ENCODE results near the gene RC3H1.
"Not testable (repeated sequence)": the region's sequence is repeated elsewhere in the genome, so short reads cannot be mapped to it uniquely, and the experiment has no call there.

Gene RC3H1

DNA sequence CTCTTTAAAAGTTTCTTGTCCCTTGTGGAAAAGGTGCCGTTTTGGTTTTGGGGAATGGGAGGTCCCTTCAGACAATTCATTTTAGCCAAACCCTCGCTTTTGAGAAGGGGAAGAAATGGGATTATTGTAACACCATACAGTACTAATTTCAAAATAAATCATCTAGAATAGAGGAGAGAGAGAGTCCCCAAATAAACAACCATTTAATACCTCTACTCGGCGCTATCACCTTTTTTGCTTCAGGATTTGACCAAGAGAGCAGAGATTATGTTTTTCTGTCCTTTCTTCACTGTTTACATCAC is 770 bp upstream of the RC3H1 start:
- no peak for DNase-seq (ENCODE audit: low spot score)

DNA sequence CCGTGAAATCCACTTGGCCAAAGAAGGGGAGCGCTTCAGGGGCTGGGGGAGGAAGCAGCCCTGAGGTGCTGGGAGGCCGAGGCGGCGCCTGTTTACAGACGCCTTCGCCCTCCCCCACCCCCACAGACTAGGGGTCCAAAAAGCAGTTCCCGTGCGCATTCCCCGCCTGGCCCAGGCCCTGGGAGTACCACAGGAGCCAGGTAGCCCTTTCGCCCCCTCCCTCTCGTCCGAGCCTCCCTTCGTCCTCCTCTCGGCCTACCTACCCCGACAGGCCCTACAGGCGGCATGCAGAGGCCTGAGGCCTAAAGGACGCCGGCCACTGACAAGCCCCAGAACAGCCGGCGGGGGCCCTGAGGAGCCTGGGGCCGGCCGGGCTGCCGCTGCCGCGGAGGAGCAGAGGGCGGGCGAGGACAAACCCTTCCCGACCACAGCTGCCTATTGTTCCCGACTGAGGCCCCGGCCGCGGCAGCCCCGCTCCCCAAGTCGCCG is 522 bp downstream of the RC3H1 start:
- DNase-seq (ENCODE audit: low spot score), result peak; percentile 53

DNA sequence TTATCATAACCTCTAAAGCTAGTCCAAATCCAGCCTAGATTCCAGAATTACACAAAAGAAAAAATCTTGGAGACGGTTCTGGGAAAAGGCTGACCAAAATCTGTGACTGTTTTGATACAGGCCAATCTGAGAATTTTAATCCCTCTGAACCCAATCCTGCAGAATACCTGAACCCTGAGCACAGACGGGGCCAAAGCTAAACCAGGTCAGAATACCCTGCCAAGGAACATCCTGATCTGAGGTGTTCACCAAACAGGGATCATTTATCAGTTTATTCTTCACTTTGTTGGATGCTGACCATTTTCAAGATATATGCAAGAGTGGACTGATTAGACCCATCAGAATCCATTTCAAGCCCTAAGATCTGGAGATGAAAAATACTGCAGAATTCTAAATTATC is 3.6 kb downstream of the RC3H1 start:
- no peak for DNase-seq (ENCODE audit: low spot score)

DNA sequence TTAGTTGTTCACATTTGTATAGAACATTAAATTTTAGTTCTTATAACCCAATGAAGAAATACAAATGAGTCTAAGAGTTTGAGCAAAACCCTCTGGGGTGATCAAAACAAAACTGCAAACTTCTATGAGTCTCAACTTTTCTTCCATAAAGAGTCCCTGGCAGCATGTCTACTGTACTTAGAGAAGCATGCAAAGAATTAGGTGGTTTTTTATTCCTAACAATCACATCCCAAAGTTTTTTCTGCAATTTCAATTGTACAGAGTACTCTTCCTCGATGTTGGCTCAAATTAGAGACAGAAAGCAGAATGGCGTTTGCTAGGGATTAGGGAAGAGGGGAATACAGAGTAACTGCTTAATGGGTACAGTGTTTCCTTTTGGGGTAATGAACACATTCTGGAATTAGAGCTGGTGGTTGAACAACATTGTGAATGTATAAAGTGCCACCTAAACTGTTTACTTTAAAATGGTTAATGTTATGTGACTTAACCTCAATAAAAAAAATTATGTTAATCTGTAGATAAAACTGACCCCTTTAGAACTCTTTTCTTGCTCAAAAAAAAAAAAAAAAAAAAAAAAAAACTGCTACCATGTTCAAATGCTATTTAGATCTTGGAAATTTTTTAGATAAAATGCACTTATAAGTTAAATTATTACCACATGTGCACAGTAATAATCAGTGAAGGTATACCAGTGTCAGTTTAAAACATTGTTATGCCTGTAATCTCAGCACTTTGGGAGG is 4.8 kb downstream of the RC3H1 start:
- no peak for DNase-seq (ENCODE audit: low spot score)

DNA sequence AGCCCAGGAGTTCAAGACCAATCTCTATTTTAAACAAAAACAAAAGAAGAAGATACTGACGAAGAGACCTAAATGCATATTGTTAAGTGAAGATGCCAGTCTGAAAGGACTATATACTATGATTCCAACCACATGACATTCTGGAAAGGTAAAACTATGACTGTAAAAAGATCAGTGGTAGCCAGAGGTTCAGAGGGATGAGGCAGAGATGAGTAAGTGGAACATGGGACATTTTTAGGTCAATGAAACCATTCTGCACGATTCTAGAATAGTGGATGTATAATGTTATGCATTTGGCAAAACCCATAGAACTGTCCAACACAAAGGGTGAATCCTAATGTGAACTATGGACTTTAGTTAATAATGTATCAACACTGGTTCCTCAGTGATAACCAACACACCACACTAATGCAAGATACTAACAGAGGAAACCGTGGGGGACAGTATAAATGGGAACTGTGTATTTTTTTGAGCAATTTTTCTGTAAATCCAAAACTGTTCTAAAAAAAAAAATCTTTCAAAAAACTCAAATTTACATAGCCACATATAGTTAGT is 8.2 kb downstream of the RC3H1 start:
- DNase-seq (ENCODE audit: low spot score), result no peak

DNA sequence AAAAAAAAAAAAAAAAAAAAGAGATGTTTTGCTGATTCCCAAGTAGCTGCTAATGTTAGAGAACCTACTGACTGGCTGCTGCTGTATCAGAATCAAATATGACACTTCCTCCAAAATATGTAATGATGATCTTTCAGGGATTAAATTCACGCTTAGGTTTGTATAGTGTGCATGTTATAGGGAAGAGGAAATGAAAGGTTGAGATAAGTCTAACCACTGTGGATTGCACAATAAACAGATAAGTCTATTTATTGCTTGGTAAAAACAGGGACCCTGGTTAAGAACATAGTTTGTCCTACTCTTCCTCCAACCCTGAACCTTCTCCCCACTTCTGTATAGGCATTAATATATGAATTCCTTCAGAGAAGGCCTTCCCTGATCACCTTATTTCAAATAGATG is 13.2 kb downstream of the RC3H1 start:
- no peak for DNase-seq (ENCODE audit: low spot score)

DNA sequence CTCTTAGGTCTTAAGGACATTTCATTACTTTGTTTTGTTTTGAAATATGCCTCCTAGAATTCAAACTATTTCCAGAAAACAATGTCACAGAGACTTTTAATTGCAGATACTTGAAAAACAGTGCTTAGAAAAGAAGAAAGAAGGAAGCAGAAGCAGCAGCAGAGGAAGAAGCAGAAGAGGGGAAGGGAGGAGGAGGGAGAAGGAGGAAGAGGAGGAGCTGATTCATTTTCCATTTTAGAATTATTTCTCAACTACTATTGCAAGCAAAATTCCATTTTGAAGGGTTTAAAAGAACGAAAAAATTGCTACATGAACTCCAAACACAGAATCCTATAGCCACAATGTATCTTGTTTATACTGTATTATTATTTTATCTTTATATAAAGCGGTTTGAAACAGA is 13.9 kb downstream of the RC3H1 start:
- no peak for DNase-seq (ENCODE audit: low spot score)

DNA sequence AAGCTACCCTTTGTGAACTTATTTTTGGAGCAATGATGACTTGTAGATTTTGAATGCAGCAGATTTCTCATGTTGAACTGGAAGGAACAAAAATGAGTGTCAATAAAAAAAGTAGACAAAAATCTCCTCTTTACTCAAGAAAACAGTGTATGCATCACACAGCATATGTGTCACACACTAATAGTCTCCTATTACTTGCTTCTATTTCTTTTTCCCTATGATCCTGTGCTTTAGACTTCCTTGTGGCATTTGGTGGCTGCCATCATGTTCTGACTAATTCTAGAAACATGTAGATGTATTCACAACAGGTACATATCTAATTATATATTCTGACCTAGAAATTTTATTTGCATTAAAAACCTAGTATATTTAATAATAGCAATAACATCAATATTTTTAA is 14.3 kb downstream of the RC3H1 start:
- DNase-seq (ENCODE audit: low spot score), result no peak

DNA sequence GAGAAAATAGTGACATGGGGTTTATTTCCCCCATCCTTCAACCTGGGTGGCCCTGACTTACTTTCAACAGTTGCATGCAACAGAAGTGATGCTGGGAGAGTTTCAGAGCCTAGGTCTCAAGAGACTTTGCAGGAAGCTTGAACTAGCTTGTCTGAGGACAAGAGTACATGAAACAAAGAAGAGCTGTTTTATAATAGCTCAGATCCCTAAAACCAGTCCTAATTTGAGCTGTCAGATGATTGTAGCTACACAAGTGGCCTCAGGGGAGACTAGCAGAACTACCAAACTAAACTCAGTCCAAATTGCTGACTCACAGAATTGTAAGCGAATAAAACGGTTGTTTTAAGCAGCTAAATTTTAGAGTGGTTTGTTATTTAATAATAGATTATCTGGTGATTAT is 17.1 kb downstream of the RC3H1 start:
- no peak for DNase-seq (ENCODE audit: low spot score)

DNA sequence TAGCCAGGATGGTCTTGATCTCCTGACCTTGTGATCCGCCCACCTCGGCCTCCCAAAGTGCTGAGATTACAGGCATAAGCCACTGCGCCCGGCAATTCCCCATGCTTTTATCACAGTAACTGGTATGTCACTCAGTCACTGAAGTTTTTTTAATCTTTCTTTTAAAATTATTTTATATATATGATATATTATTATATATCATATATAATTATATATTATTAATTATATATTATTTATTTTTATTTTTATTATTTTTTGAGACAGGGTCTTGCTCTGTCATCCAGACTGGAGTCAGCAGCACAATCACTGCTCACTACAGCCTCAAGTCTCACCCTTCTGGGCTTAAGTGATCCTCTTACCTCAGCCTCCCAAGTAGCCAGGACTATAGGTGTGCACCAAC is 18.3 kb downstream of the RC3H1 start:
- no peak for DNase-seq (ENCODE audit: low spot score)

DNA sequence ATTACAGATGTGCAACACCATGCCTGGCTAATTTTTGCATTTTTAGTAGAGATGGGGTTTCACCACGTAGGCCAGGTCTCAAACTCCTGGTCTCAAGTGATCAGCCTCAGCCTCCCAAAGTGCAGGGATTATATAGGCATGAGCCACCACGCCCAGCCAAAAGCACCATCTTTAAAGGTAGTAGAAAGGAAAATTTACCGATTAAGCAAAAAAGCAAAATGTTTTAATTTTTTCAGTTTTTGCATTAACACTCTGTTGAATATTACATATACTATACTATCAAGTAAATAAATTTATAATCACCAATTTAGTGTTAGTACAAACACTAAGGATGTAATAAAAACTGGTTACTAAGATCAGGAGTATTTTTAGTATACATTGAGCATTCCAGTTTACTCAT is 20.6 kb downstream of the RC3H1 start:
- no peak for DNase-seq (ENCODE audit: low spot score)

DNA sequence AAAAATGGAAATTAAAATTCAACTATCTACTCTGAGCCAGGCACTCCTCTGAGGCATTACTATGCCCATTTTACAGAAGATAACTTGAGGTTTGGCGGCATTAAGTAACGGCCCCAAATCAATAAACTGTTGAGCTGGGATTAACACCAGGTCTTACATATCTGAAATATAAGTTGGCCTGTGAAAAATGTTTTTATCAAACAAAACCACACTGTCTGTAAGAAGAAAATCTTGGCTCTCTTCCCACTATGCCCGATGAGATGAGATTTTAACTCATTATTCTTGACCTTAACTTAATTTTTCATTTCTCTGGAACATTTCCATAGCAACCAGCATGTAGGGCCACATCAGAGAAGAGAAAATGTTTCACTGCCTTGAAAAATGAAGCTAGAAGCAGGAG is 21.8 kb downstream of the RC3H1 start:
- peak; percentile 21 for DNase-seq (ENCODE audit: low spot score)

DNA sequence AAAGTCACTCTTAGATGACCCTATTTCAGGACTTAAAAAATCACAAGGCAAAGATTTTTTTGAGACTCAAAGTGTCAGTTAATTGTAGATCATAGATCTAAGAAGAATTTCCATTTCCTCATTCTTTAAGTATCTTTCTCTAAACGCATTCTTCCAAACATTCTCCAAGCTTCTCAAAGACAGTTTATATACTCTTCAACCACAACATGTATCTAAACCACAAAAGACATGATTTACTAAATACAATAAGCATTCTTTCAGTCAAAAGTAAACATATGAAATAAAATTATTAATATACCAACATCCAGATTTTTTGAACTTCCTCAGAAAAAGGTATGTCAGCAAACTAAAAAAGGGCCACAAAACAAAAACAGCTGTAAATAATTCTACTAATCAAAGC is 24.4 kb downstream of the RC3H1 start:
- no peak for DNase-seq (ENCODE audit: low spot score)

DNA sequence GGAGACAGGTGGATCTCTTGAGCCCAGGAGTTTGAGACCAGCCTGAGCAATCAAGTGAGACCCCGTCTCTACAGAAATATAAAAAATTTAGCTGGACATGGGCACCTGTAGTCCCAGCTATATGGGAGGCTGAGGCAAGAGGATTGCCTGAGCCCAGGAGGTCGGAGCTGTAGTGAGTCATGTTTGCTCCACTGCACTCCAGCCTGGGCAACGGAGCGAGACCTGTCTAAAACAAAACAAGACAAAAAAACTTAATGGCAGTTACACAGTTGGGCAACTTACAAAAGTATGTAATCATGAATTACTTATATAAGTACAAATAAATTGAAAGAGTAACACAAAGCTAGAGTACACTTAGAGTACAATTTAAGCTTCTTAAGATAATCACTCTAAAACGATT is 25.2 kb downstream of the RC3H1 start:
- DNase-seq (ENCODE audit: low spot score), result no peak

DNA sequence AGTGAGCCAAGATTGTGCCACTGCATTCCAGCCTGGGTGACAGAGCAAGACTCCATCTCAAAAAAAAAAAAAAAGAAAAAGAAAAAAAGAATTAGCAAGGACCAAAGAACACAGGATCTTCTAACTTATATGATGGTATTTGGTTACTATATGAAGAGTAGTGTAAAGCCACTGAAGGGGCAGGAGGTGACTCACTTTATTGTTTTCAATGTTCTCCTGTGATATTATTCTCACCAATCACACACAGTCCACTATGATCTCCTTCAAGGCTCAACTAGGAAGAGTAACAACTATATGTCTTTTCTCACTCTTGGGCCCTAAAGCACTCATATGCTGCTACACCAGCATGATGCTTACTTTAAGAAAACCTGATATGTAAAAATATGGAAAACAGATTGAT is 26.7 kb downstream of the RC3H1 start:
- no peak for DNase-seq (ENCODE audit: low spot score)

DNA sequence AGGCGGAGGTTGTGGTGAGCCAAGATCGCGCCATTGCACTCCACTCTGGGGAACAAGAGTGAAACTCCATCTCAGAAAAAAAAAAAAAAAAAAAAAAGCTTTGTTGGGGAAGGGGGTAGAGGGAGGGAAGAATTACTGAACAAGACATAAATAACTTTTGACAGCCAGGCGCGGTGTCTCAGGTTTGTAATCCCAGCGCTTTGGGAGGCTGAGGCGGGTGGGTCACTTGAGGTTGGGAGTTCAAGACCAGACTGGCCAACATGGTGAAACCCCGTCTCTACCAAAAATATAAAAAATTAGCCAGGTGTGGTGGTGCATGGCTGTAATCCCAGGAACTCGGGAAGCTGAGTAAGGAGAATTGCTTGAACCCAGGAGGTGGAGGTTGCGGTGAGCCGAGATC is 28.2 kb downstream of the RC3H1 start:
- DNase-seq (ENCODE audit: low spot score), result not testable (repeated sequence)

DNA sequence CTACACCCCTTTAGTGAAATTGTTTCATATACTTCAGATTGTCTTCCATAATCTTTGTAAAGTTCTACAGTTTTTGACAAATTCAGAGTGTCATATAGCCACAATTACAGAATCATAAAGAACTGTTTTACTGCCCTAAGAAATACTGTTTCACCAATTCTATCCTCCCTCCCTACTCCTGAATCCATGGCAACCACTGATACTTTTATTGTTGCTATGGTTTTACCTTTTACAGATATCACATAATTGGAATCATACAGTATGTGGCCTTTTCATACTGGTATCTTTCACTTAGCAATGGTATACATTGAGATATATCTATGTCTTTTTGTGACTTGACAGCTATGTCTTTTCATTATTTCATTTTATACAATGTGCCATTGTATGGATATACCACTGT is 34.1 kb downstream of the RC3H1 start:
- DNase-seq (ENCODE audit: low spot score), result no peak

DNA sequence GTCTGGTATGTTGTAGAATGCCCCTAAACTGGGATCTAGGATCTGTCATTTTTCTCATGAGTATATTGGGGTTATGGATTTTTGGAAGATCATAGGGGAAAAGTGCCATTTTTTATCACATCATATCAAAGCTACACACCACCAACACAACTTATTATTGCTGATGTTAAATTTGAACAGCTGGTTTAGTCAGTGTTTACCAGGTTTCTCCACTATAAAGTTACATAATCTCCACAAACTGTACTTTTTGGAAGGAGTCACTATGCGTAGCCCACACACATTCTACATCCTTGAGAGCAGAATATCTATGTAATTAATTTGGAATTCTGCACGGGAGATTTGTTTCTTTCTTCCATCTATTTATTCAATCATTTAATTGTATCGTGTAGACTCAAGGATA is 35.2 kb downstream of the RC3H1 start:
- DNase-seq (ENCODE audit: low spot score), result no peak

DNA sequence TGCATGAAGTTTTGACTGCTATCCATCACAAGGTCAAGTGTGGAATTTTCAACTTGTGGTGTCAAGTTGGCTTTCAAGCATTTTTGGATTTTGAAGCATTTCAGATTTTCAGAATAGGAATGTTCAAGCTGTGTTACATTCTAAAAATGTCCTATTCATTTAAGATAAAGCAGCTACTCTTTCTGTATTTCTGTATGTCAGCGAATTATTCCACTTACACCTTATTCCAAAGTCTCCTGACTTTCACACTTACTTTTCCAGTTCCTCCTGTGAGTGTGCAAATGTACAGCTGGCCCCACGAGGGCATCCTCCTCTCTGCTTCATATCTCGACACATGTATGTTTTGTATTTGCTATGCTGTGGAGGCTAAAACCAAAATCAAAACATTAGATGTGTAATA is 51.9 kb downstream of the RC3H1 start:
- DNase-seq (ENCODE audit: low spot score), result no peak

DNA sequence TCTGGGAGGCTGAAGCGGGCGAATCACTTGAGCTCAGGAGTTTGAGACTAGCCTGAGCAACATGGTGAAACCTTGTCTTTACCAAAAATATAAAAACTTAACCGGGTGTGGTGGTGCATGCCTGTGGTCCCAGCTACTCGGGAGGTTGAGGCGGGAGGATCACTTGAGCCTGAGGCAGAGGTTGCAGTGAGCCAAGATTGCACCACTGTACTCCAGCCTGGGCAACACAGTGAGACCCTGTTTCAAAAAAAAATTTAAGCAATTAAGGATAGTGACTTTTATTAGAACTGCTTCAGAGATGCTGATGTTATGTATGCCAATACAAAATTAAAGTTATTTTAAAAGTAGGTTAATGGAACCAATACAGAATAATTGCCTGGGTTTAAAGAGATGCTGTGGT is 56.3 kb downstream of the RC3H1 start:
- DNase-seq (ENCODE audit: low spot score), result not testable (repeated sequence)

DNA sequence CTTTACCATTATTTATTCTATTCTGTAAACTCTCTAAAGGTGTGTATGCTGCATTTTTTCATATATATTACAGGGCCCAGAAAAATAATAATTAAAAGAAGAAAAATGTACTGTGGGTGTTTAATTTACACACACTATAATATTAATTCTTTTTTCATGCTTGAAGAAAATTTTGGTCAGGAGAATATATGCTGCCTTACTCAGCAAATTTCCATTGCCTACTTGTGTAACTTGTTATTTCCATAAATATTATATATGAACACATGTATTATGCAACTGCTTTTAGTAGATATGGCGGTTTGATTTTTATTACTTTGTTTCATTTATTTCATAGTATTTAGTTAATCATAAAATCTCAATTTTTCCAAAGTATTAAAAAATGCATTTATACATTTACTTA is 58.7 kb downstream of the RC3H1 start:
- no peak for DNase-seq (ENCODE audit: low spot score)

DNA sequence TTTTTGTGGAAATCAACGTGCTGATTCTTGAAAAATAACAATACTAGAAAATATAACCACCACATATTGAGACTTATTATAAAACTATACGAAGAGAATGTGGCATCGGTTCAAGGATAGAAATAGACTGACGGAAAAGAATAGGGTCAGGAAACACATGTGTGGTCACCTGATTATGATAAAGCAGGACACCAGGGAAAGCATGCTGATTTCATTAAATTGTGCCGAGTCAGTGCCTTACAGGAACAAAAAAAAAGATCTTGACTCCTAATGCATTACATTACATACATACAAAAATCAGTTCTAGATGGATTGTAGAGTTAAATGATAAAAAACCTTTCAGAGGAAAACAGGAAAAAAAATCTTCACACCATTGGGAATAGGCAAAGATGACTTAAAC is 61.5 kb downstream of the RC3H1 start:
- DNase-seq (ENCODE audit: low spot score), result no peak

DNA sequence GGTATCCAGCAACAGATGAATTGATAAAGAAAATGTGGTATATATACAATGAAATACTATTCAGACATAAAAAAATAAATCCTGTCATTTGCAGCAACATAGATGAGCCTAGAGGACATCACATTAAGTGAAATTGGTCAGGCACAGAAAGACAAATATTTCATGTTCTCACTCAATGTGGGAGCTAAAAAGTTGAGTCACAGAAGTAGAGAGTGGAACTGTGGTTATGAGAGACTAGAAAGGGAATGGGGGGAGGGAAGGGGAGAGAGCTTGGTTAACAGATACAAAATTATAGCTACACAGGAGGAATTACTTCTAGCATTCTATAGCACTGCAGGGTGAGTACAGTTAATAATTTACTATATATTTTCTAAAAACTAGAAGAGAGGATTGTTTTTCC is 68.0 kb downstream of the RC3H1 start:
- DNase-seq (ENCODE audit: low spot score), result no peak

DNA sequence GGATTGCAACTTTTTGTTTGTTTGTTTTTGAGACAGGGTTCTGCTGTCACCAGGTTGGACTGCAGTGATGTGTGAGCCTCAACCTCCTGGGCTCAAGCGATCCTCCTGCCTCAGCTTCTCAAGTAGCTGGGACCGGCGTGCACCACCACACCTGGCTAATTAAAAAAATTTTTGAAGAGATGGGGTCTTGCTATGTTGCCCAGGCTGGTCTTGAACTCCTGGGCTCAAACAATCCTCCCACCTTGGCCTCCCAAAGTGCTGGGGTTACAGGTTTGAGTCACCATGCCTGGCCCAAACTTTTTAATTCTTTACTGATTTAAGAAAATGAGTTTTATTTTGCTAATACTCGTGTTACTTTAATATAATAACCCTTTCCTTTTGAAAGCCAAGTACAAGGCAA is 73.6 kb downstream of the RC3H1 start:
- no peak for DNase-seq (ENCODE audit: low spot score)
